ENCODE measurements around the gene FMNL2. TPM values are rescaled to one million over a fixed set of nuclear protein-coding genes. Genes with fewer than 3 reads are reported as not detected.

The FMNL2 gene
- total RNA-seq, 3 donors from 2014 or later (not counting 1 experiment from before 2014, with no cell fraction given): 0.34 to 3.0 (median 0.78) TPM

DNA sequence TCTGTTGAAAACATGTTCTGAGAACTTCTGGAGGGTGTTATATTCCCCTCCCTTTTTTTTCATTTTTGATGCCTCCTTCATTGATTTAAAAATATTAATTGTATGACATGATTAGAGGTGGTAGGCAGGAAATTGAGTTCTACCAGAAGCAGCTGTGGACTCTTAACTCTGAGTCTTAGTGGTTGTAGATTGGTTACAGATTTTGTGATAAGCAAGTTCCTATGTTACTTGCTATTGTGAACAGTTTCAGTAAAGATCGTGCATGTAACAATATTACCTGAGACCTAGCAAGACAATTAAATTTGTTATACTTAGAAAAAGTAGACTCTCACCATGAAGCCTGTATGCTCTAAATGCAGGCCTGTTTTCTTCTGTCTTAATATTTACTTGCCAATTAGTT lies 294.2 kb downstream of the FMNL2 start:
- Histone ChIP-seq H3K4me3 (ENCODE audit: low read length) (no peak overlapping the region), H3K27ac (ENCODE audit: low read length) (no peak overlapping the region), H3K27me3 (ENCODE audit: control insufficient read depth, insufficient read depth, low read length) (no peaks in the 10 kb centered on the region), H3K9me3 (ENCODE audit: control insufficient read depth, insufficient read depth, low read length) (no peaks in the 10 kb centered on the region), H3K4me1 (ENCODE audit: control insufficient read depth, insufficient read depth, low read length) (no peaks in the 10 kb centered on the region), H3K36me3 (ENCODE audit: control insufficient read depth, insufficient read depth, low read length) (no peaks in the 10 kb centered on the region)
- Mint-ChIP-seq H3K27ac (no peak overlapping the region), H3K9me3 (no peaks in the 10 kb centered on the region), H3K4me1 (peaks cover 0 to 4% of the 10 kb centered on the region in 2 donors), H3K27me3 (ENCODE audit: low read depth in 2 of 2) (no peaks in the 10 kb centered on the region), H3K36me3 (no peaks in the 10 kb centered on the region), H3K4me3 (no peak overlapping the region)
- intact Hi-C loops (cut with micrococcal nuclease): no loop called here
- TF ChIP-seq, protein P1, sequence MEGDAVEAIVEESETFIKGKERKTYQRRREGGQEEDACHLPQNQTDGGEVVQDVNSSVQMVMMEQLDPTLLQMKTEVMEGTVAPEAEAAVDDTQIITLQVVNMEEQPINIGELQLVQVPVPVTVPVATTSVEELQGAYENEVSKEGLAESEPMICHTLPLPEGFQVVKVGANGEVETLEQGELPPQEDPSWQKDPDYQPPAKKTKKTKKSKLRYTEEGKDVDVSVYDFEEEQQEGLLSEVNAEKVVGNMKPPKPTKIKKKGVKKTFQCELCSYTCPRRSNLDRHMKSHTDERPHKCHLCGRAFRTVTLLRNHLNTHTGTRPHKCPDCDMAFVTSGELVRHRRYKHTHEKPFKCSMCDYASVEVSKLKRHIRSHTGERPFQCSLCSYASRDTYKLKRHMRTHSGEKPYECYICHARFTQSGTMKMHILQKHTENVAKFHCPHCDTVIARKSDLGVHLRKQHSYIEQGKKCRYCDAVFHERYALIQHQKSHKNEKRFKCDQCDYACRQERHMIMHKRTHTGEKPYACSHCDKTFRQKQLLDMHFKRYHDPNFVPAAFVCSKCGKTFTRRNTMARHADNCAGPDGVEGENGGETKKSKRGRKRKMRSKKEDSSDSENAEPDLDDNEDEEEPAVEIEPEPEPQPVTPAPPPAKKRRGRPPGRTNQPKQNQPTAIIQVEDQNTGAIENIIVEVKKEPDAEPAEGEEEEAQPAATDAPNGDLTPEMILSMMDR (IDR thresholded peaks at IDR 0.05): no peak
- no peak for DNase-seq
- 0% methylated on average over 1 of the region's 1 CpG for WGBS (ENCODE audit: insufficient coverage)
- no peak for ATAC-seq

DNA sequence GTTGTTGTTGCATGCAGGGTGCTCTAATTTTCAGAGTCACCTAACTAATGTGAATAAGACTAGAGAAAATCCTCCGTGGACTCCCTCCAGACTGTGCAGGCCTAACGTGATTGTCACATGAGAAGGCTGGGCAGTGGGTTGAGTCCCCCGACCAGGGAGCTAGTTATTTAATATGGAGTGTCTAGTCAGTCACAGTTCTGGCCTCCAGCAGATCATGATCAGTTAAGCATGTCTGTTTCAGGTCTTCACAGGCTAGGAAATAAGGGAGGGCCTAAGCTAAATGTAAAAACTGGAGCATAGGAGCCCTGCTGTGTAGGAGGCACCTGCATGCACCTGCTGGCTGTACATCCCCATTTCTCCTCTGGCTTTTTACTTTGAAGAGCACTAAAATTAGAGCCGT lies 295.5 kb downstream of the FMNL2 start:
- no peaks in the 10 kb centered on the region for H3K36me3 Mint-ChIP-seq
- TF ChIP-seq, protein P1 (IDR thresholded peaks at IDR 0.05): no peak
- no peak overlapping the region for H3K27ac Mint-ChIP-seq
- no peak overlapping the region for H3K4me3 Mint-ChIP-seq
- H3K4me3 ChIP-seq (ENCODE audit: low read length): no peak overlapping the region
- H3K4me1 ChIP-seq (ENCODE audit: control insufficient read depth, insufficient read depth, low read length): no peaks in the 10 kb centered on the region
- DNase-seq: no peak
- H3K4me1 Mint-ChIP-seq: peaks cover 0 to 4% of the 10 kb centered on the region in 2 donors
- intact Hi-C loops (cut with micrococcal nuclease): no loop called here
- WGBS (ENCODE audit: insufficient coverage): 94% methylated on average over 4 of the region's 4 CpGs
- no peak overlapping the region for H3K27ac ChIP-seq (ENCODE audit: low read length)
- H3K36me3 ChIP-seq (ENCODE audit: control insufficient read depth, insufficient read depth, low read length): no peaks in the 10 kb centered on the region
- ATAC-seq: no peak
- H3K27me3 Mint-ChIP-seq (ENCODE audit: low read depth in 2 of 2): no peaks in the 10 kb centered on the region
- H3K9me3 Mint-ChIP-seq: no peaks in the 10 kb centered on the region
- no peaks in the 10 kb centered on the region for H3K27me3 ChIP-seq (ENCODE audit: control insufficient read depth, insufficient read depth, low read length)
- H3K9me3 ChIP-seq (ENCODE audit: control insufficient read depth, insufficient read depth, low read length): no peaks in the 10 kb centered on the region

DNA sequence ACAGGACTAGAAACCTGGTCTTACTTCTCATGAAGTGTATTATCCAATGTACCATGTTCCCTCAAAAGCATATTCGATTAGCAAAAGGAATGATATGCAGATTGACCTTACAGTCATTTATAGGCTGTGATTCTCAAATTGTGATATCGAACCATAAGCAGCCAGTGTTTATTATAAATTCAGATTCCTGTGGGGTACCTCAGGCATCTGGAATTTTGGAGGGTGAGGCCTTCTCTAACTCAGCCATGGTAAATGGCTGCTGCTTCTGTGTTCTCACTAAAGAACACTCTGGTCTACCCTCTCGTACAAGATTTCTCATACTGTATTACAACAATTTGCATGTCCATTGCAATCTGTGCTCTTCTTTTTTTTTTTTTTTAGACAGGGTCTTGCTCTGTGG lies 297.8 kb downstream of the FMNL2 start:
- WGBS (ENCODE audit: insufficient coverage): 89% methylated on average over 3 of the region's 3 CpGs
- H3K27ac Mint-ChIP-seq: no peak overlapping the region
- H3K27me3 Mint-ChIP-seq (ENCODE audit: low read depth in 2 of 2): no peaks in the 10 kb centered on the region
- DNase-seq (no peak), ATAC-seq (no peak)
- Histone ChIP-seq H3K4me3 (ENCODE audit: low read length) (no peak overlapping the region), H3K27me3 (ENCODE audit: control insufficient read depth, insufficient read depth, low read length) (no peaks in the 10 kb centered on the region), H3K9me3 (ENCODE audit: control insufficient read depth, insufficient read depth, low read length) (no peaks in the 10 kb centered on the region), H3K27ac (ENCODE audit: low read length) (no peak overlapping the region), H3K4me1 (ENCODE audit: control insufficient read depth, insufficient read depth, low read length) (no peaks in the 10 kb centered on the region), H3K36me3 (ENCODE audit: control insufficient read depth, insufficient read depth, low read length) (no peaks in the 10 kb centered on the region)
- no peaks in the 10 kb centered on the region for H3K9me3 Mint-ChIP-seq
- no peak overlapping the region for H3K4me3 Mint-ChIP-seq
- peaks cover 0 to 4% of the 10 kb centered on the region in 2 donors for H3K4me1 Mint-ChIP-seq
- intact Hi-C loops (cut with micrococcal nuclease): no loop called here
- TF ChIP-seq, protein P1 (IDR thresholded peaks at IDR 0.05): no peak
- H3K36me3 Mint-ChIP-seq: no peaks in the 10 kb centered on the region

DNA sequence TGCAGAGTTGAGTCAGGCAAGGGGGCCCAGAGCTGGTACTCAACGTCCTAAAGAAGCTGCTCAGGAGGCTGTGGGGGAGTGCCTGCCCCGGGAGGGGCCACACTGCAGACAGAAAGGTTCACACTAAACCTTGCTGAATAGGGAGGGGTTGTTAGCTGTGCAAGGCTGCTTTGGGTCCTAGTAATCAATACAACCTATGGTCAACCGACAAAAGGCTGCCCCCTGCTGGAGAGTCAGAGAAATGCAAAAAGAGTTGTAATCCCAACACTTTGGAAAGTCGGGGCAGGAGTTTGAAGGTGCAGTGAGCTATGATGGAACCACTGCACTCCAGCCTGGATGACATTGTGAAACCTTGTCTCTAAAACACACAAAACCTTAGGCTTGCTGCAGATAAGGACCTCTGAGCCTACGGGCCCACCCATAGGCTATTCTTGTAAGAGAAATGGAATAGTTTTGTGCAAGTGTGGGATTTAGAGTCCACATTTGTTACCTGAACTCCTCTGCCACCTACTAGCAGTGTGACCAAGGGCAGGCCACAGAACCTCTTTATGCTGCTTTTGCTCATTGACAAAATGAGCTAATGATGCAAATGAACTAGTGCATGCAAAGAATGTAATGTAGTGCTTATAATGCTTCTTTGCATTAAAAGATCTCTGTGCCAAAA lies 300.8 kb downstream of the FMNL2 start:
- Mint-ChIP-seq H3K27me3 (ENCODE audit: low read depth in 2 of 2) (no peaks in the 10 kb centered on the region), H3K4me3 (no peak overlapping the region), H3K4me1 (no peaks in the 10 kb centered on the region), H3K9me3 (no peaks in the 10 kb centered on the region), H3K27ac (no peak overlapping the region), H3K36me3 (no peaks in the 10 kb centered on the region)
- Histone ChIP-seq H3K4me3 (ENCODE audit: low read length) (no peak overlapping the region), H3K4me1 (ENCODE audit: control insufficient read depth, insufficient read depth, low read length) (no peaks in the 10 kb centered on the region), H3K27ac (ENCODE audit: low read length) (no peak overlapping the region), H3K27me3 (ENCODE audit: control insufficient read depth, insufficient read depth, low read length) (no peaks in the 10 kb centered on the region), H3K36me3 (ENCODE audit: control insufficient read depth, insufficient read depth, low read length) (no peaks in the 10 kb centered on the region), H3K9me3 (ENCODE audit: control insufficient read depth, insufficient read depth, low read length) (no peaks in the 10 kb centered on the region)
- TF ChIP-seq, protein P1 (IDR thresholded peaks at IDR 0.05): peak; percentile 89
- intact Hi-C loops (cut with micrococcal nuclease): loop anchor here (1.0 to 5.0 kb wide), 3 partner anchors 78 to 598 kb away; no protein-coding TSS in a partner anchor
- 20% methylated on average over 4 of the region's 5 CpGs for WGBS (ENCODE audit: insufficient coverage)
- ATAC-seq: peak; percentile 58 to 79 (median 78)
- peak; percentile 50 to 76 for DNase-seq

Data from natural killer cell (primary cell).